Measurements from ENCODE around the gene PLEKHM3.
A peak's percentile ranks its signal among the peaks of the same experiment; 100 is the strongest.

The PLEKHM3 gene

DNA sequence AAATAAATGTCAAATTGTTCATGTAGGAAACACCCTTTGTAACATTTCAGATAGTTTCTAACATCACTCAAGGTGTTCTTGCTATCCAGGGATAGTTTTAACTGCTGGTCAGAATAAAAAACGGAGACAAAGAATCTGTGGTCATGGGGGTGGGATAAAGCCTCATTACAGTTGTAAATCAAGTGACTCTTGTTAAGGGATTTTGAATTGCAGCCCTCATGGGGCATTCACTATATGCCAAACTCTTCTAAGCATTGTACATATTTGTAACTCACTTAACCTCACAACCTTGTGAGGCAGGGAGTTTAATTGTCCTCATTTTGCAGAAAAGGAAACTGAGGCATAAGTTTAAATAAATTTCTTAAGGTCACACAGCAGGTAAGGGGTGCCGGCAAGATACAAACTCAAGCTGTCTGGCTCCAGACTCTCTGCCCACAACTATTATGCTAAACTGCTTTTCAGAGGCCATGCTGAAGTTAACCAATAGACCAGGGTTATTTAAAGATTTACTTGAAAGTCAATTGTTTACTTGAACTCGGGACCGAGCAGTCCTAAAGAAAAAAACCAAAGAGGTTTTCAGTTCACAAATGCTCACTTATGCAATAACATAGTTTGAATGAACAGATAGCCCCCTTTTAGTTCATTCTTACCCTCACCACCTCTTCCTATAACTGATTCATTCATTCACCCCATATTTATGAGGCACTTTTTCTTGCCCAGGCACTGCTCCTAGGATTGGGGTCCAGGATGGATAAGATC lies 134.1 kb downstream of the PLEKHM3 start:
- TF ChIP-seq PAX5 (IDR thresholded peaks at IDR 0.05; ENCODE audit: insufficient read depth, low read length, severe bottlenecking) (no peak), POU2F2 (IDR thresholded peaks at IDR 0.05; ENCODE audit: low read depth, low read length) (no peak), SPI1 (IDR thresholded peaks at IDR 0.05; ENCODE audit: low read depth, low read length) (no peak)
- FAIRE-seq (no peak), DNase-seq (ENCODE audit: insufficient read length, low spot score) (no peak)

DNA sequence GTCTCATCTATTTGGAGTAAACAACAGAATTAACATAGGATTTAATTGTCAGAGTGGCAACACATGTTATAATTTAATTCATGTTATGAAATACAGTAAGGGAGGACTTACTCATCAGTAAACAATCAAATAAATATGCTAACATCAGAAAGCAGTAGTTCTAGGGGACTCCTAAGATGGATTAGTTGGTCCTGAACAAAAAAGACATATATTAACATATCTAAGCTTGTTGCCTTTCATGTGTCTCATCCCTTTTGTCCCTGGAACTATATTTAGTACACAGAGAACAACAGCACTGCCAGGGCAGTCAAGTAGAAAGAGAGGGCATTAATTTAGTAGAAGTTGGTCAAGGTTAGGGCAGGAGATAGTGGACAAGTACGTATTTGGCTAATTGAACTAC lies 137.8 kb downstream of the PLEKHM3 start:
- TF ChIP-seq TAF1 (IDR thresholded peaks at IDR 0.05; ENCODE audit: low read depth, low read length) (no peak), POLR2A (IDR thresholded peaks at IDR 0.05; ENCODE audit: low read depth, low read length) (no peak), POU2F2 (IDR thresholded peaks at IDR 0.05; ENCODE audit: low read depth, low read length) (no peak), PAX5 (IDR thresholded peaks at IDR 0.05; ENCODE audit: insufficient read depth, low read length, severe bottlenecking) (no peak), SPI1 (IDR thresholded peaks at IDR 0.05; ENCODE audit: low read depth, low read length) (no peak), POLR2AphosphoS5 (IDR thresholded peaks at IDR 0.05; ENCODE audit: low read depth, low read length) (no peak)
- FAIRE-seq (no peak), DNase-seq (ENCODE audit: insufficient read length, low spot score) (no peak)

DNA sequence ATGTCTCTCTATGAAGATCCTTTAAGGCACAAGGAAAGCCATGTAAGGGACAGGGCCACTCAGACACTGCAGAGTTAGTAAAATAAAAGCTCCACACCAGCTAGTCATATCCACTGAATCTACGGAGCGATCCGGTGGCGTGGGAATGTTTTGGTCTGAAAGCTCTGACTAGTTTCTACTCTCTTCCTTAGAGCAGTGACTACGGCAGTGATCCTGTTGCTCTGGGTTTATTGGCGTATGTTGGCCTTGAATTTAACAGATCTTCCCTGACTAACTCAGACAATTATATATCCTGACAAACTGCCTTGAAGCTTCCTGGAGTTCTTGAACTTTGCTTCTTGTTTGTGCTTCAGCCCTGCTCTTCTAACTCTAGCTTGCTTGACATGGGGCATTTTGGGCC lies 140.3 kb downstream of the PLEKHM3 start:
- no peak for TF ChIP-seq POLR2AphosphoS5 (IDR thresholded peaks at IDR 0.05; ENCODE audit: low read depth, low read length)
- no peak for TF ChIP-seq SPI1 (IDR thresholded peaks at IDR 0.05; ENCODE audit: low read depth, low read length)
- TF ChIP-seq PAX5 (IDR thresholded peaks at IDR 0.05; ENCODE audit: insufficient read depth, low read length, severe bottlenecking): no peak
- TF ChIP-seq POLR2A (IDR thresholded peaks at IDR 0.05; ENCODE audit: low read depth, low read length): no peak
- TF ChIP-seq POU2F2 (IDR thresholded peaks at IDR 0.05; ENCODE audit: low read depth, low read length): no peak
- TF ChIP-seq TAF1 (IDR thresholded peaks at IDR 0.05; ENCODE audit: low read depth, low read length): no peak
- FAIRE-seq (no peak), DNase-seq (ENCODE audit: insufficient read length, low spot score) (no peak)

DNA sequence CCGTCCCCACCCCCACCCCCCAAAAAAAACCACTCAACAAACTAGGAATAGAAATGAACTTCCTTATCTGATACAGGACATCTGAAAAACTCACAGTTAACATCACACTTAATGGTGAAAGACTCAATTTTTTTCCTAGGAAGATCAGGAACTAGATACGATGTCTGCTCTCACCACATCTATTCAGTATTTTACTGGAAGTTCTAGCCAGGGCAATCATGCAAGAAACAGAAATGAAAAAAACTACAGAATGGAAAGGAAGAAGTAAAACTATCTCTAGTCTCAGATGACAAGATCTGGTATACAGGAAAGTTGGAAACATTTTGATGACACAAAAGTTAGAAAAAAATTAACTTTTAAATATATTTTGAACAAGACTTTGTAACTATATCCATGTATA lies 141.2 kb downstream of the PLEKHM3 start:
- FAIRE-seq (no peak), DNase-seq (ENCODE audit: insufficient read length, low spot score) (no peak)
- TF ChIP-seq PAX5 (IDR thresholded peaks at IDR 0.05; ENCODE audit: insufficient read depth, low read length, severe bottlenecking) (no peak), POLR2AphosphoS5 (IDR thresholded peaks at IDR 0.05; ENCODE audit: low read depth, low read length) (no peak), POLR2A (IDR thresholded peaks at IDR 0.05; ENCODE audit: low read depth, low read length) (no peak)

DNA sequence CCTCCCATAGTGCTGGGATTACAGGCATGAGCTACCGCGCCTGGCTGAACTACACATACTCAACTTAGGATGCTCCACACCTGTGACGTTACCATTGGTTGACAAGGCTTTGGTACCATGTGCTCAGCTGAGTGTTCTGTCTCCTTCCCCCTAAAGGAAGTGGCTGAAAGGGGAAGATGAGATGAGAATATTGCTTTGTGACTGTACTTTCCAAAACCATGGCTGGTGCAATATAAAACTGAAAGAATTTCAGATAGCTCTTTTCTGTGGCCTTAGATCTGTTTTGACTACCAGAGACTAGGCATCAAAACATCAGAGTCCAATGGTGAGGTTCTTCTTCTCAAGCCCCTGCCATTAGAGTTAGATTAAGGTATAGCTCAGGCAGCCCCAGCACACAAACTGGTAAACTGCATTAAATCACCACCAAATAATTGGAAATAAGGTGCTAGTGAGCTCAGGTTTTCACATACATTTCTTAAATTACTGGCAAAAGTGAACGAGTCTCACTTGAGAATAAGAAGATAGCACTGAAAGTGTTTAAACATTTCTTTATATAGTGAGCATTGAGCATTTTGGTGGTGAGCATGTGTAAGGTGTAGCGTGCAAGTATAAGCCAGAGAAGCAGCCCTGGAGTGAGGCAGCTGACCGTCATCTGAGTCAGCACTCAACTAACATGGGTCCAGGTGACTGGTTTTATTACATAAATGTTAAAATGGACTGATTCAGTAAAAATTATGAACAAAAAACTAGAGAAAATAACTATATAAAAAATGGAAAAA lies 142.1 kb downstream of the PLEKHM3 start:
- peak; percentile 52 for FAIRE-seq
- peak; percentile 6 for DNase-seq (ENCODE audit: insufficient read length, low spot score)
- TF ChIP-seq SPI1 (IDR thresholded peaks at IDR 0.05; ENCODE audit: low read depth, low read length): peak; percentile 39
- TF ChIP-seq TAF1 (IDR thresholded peaks at IDR 0.05; ENCODE audit: low read depth, low read length): no peak

DNA sequence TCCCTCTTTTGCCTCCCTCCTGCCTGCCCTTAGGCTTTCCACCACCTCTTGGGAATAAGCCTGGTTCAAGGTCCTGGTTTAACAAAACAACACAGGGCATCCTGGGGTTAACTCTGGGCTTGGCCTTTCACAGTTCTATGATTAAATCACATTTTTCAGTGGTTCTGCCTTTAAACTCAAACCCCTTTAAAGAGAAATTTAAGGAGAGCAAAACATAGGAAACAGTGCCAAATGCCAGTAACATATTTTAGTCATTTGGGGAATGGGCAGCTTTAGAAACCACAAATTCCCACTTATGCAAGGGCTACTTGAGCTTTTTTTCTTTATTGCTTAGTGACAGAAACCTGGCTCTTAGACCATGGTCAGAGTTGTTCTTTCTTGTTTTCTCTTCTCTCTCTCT lies 143.4 kb downstream of the PLEKHM3 start:
- DNase-seq (ENCODE audit: insufficient read length, low spot score) (no peak), FAIRE-seq (no peak)
- TF ChIP-seq PAX5 (IDR thresholded peaks at IDR 0.05; ENCODE audit: insufficient read depth, low read length, severe bottlenecking) (no peak), POLR2AphosphoS5 (IDR thresholded peaks at IDR 0.05; ENCODE audit: low read depth, low read length) (no peak), TAF1 (IDR thresholded peaks at IDR 0.05; ENCODE audit: low read depth, low read length) (no peak), POU2F2 (IDR thresholded peaks at IDR 0.05; ENCODE audit: low read depth, low read length) (no peak), POLR2A (IDR thresholded peaks at IDR 0.05; ENCODE audit: low read depth, low read length) (no peak), SPI1 (IDR thresholded peaks at IDR 0.05; ENCODE audit: low read depth, low read length) (no peak)

DNA sequence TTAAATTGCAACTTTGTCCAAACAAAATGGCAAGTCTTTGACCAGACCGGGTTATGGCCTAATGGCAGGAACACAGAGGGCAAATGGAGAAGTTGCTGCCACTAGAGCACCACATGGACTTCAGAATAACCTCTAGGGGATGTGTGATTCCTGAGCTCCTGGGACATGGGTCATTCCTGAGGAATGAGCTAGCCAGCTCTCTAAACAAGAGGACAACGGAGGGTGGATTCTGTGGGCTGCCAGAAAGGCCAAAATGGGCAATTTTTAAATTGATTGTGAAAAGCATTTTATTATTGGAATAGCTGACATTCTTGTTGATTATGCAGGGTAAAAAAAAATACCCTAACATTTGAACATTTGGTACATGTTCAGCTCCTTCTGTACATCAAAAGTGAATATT lies 145.8 kb downstream of the PLEKHM3 start:
- no peak for TF ChIP-seq TAF1 (IDR thresholded peaks at IDR 0.05; ENCODE audit: low read depth, low read length)
- no peak for TF ChIP-seq PAX5 (IDR thresholded peaks at IDR 0.05; ENCODE audit: insufficient read depth, low read length, severe bottlenecking)
- no peak for TF ChIP-seq POLR2A (IDR thresholded peaks at IDR 0.05; ENCODE audit: low read depth, low read length)
- TF ChIP-seq POLR2AphosphoS5 (IDR thresholded peaks at IDR 0.05; ENCODE audit: low read depth, low read length): no peak
- no peak for TF ChIP-seq POU2F2 (IDR thresholded peaks at IDR 0.05; ENCODE audit: low read depth, low read length)
- TF ChIP-seq SPI1 (IDR thresholded peaks at IDR 0.05; ENCODE audit: low read depth, low read length): no peak
- DNase-seq (ENCODE audit: insufficient read length, low spot score) (no peak), FAIRE-seq (no peak)

DNA sequence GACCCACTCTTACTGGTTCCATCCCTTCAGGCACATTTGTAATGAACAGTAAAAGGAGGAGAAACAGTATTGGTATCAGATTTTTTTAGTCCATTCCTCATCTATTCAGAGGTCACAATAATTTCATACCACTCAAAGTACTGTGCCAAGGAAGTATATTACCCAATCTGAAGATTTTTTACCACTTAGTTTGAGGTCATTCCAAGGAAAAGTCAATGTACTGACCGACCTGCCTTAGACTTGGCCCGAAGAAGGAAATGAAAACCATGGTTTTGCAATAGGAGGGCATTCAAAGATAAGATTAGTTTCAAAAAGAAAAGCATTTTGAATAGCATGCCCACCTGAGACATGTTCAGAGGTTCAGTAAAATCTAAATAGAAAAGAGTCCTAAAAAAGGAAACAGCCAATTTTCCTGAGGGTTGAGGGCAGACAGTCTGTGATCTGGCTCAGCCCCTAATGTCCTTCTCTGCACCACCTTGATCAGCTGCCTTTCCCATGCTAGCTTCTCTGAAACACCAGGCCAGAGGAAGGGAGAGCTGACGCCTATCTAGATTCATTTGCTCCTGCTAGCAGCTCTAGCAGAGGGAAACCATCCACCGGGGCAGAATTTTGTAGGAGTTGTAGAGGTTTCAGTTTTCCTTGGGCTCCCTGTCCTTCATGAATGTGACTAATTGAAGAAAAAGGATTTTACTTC lies 148.3 kb downstream of the PLEKHM3 start:
- peak; percentile 56 for FAIRE-seq
- TF ChIP-seq PAX5 (IDR thresholded peaks at IDR 0.05; ENCODE audit: insufficient read depth, low read length, severe bottlenecking) (no peak), POU2F2 (IDR thresholded peaks at IDR 0.05; ENCODE audit: low read depth, low read length) (no peak), TAF1 (IDR thresholded peaks at IDR 0.05; ENCODE audit: low read depth, low read length) (no peak), SPI1 (IDR thresholded peaks at IDR 0.05; ENCODE audit: low read depth, low read length) (no peak), POLR2A (IDR thresholded peaks at IDR 0.05; ENCODE audit: low read depth, low read length) (no peak), POLR2AphosphoS5 (IDR thresholded peaks at IDR 0.05; ENCODE audit: low read depth, low read length) (no peak)

DNA sequence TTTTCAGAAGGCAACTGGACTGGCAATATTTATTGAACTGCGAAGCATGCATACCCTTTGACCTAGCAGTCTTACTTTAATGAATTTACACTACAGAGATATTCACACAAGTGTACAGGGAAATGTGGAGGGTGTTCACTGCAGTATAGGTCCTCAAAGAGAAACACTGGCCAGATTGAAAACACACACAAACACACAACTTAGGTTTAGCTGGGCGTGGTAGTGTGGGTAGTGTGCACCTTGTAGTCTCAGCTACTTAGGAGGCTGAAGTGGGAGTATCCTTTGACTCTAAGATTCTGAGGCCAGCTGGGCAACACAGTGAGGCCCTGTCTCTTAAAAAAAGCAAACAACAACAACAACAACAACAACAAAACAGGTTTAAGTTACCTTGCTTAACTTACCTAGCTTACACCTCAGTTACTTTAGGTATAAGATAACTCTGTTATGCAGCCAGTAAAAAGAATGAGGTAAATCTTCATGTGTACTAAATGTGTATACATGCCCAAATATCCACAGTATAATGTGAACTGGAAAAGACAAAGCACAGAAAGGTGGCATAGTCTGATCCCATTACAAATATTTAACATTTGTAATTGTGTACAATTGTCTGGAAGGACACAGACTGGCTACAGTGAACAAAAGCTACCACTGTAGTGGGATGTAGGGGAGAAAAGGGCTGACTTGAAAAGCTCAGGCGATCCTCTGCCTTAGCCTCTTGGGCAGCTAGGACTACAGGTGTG lies 149.7 kb downstream of the PLEKHM3 start:
- no peak for FAIRE-seq
- TF ChIP-seq PAX5 (IDR thresholded peaks at IDR 0.05; ENCODE audit: insufficient read depth, low read length, severe bottlenecking) (no peak), TAF1 (IDR thresholded peaks at IDR 0.05; ENCODE audit: low read depth, low read length) (no peak), POU2F2 (IDR thresholded peaks at IDR 0.05; ENCODE audit: low read depth, low read length) (no peak), SPI1 (IDR thresholded peaks at IDR 0.05; ENCODE audit: low read depth, low read length) (no peak), POLR2AphosphoS5 (IDR thresholded peaks at IDR 0.05; ENCODE audit: low read depth, low read length) (no peak), POLR2A (IDR thresholded peaks at IDR 0.05; ENCODE audit: low read depth, low read length) (no peak)
- no peak for DNase-seq (ENCODE audit: insufficient read length, low spot score)

More for the DNA sequence above, 148.3 kb downstream of the PLEKHM3 start:
- DNase-seq (ENCODE audit: insufficient read length, low spot score): no peak

All from GM12891 (cell line).